ENCODE measurements around the gene CLIP2. TPM values are rescaled to one million over a fixed set of nuclear protein-coding genes. Genes with fewer than 3 reads are reported as not detected.

Gene CLIP2
- total and polyA plus RNA-seq, 2 of the 8 experiments (the other 6 are each of a cell fraction or from before 2014, with no cell fraction given): 8.3 to 41.5 TPM

DNA sequence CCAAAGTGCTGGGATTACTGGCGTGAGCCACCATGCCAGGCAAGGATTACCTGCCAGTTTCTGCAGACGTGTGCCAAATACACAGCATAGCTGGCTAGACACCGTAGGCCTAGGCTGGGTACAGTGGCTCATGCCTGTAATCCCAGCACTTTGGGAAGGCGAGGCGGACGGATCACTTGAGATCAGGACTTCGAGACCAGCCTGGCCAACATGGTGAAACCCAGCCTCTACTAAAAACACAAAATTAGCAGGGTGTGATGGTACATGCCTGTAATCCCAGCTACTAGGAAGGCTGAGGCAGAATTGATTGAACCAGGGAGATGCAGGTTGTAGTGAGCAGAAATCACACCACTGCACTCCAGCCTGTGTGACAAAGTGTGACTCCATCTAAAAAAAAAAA, 35.9 kb upstream of the CLIP2 start (continued):
- TF ChIP-seq CREB1 (IDR thresholded peaks at IDR 0.05): no peak
- no peak for TF ChIP-seq RAD21 (IDR thresholded peaks at IDR 0.05 in 1 of 2, conservative IDR thresholded peaks at IDR 0.05 in 1 of 2; ENCODE audit: low read depth in 2 of 2, low read length in 2 of 2)
- no peak for TF ChIP-seq SIX5 (IDR thresholded peaks at IDR 0.05; ENCODE audit: low read depth, low read length)
